Heart left ventricle (tissue), 16 donors: ENCODE data around the gene MRPL43. TPM values are rescaled to one million over a fixed set of nuclear protein-coding genes. Genes with fewer than 3 reads are reported as not detected.
A peak's percentile ranks its signal among the peaks of the same experiment; 100 is the strongest.

Experiments
- ATAC-seq, 4 donors: fragments of 200-7000 bp; cut with Tn5 transposase; one replicate each; pipeline ENCODE4 v1.9.1; 2020 to 2022; ENCODE audit warnings: moderate library complexity in 4 of 4, mild to moderate bottlenecking in 3 of 4, moderate number of reproducible peaks in 1 of 4
- DNase-seq, 5 donors: peaks; one replicate each; pipeline ENCODE4 v3.0.0-alpha.2; 2020
- H3K27ac ChIP-seq, 12 donors: fragments of 200-600 bp; sonication (generic) in 4 of 12; one replicate each; pipeline versions ENCODE4 v1.5.0 to v1.8.0; 2016 to 2022; ENCODE audit warnings: mild to moderate bottlenecking in 2 of 12
- H3K27me3 ChIP-seq, 9 donors: fragments of 200-600 bp; sonication (generic) in 2 of 9; one replicate each; pipeline versions ENCODE4 v1.5.1 to v1.8.0; 2016 to 2022; ENCODE audit warnings: mild to moderate bottlenecking in 3 of 9
- H3K36me3 ChIP-seq, 9 donors: fragments of 200-600 bp; sonication (generic) in 2 of 9; one replicate each; pipeline versions ENCODE4 v1.5.0 to v1.8.0; 2018 to 2022; ENCODE audit warnings: mild to moderate bottlenecking in 2 of 9
- H3K4me1 ChIP-seq, 12 donors: fragments of 200-600 bp; sonication (generic) in 4 of 12; one replicate each; pipeline versions ENCODE4 v1.5.0 to v1.8.0; 2016 to 2022; ENCODE audit warnings: mild to moderate bottlenecking in 3 of 12
- H3K4me3 ChIP-seq, 12 donors: fragments of 200-600 bp; sonication (generic) in 4 of 12; one replicate each; pipeline versions ENCODE4 v1.5.0 to v1.8.0; 2017 to 2022; ENCODE audit warnings: mild to moderate bottlenecking in 9 of 12, moderate library complexity in 4 of 12
- H3K9me3 ChIP-seq, 12 donors: fragments of 200-600 bp; sonication (generic) in 4 of 12; one replicate each; pipeline versions ENCODE4 v1.5.0 to v1.8.0; 2016 to 2022; ENCODE audit warnings: mild to moderate bottlenecking in 1 of 12
- CTCF ChIP-seq, 12 donors: fragments of 200-600 bp; sonication (generic) in 4 of 12; IDR thresholded peaks; one replicate each; pipeline versions ENCODE4 v1.5.0 to v1.8.0; 2018 to 2022; ENCODE audit warnings: antibody characterized with exemption in 12 of 12, mild to moderate bottlenecking in 5 of 12
- POLR2A ChIP-seq, 2 donors: fragments of 450-650 bp; IDR thresholded peaks; one replicate each; pipeline ENCODE4 v1.6.1; 2017; ENCODE audit warnings: antibody characterized with exemption in 2 of 2, mild to moderate bottlenecking in 2 of 2, moderate library complexity in 2 of 2
- WGBS, 4 donors: extraction: QIAGEN DNeasy Blood & Tissue Kit in 2 of 4; methylation state at CpG; one replicate each; pipeline versions ENCODE4 v1.1.5 to v1.1.7; 2013 to 2018; 5-methylcytosine and 5-hydroxymethylcytosine counted together
- intact Hi-C, 10 donors: fragments of 100-400 bp; cut with DNase I; formaldehyde crosslinking; loops; one replicate each; pipeline versions ENCODE4 v1.11.1 to v1.14.2; 2022
- long read RNA-seq, 3 donors: library from polyadenylated mRNA; unstranded; transcript quantifications; one replicate each; pipeline ENCODE4 v2.0.0, GENCODE V29; 2020 to 2021
- polyA plus RNA-seq, 2 donors: library from polyadenylated mRNA; stranded (reverse); fragments of 200-250 nt; gene quantifications; one replicate each; pipeline ENCODE4 v1.2.3, GENCODE V29; 2013
- total RNA-seq, 9 donors: library from RNA; depleted of rRNA in 2 of 9; stranded (reverse); fragments of >200 nt in 2 of 9; fragmentation: NEBNext Ultra II Directional in 3 of 9; extraction: Animal tissue kit (Norgen Biotek cat#: 25700) in 3 of 9; gene quantifications; one replicate each; pipeline versions ENCODE4 v1.1.0 to v1.2.4, GENCODE V29; 2016 to 2023
- donor health status: ischemic (EF 13 %, LVEDD 7.1; RV severe dilation, severe dysfunction).
- donor health status: healthy with polysubstance abuse.
- donor health status: DM: no; HTN: yes; CAD: no.
- donor health status: DM: no; HTN: no; CAD: no.
- donor health status: ischemic (EF 25% LVEDD 6.9; RV normal size, moderate dysfunction).
- donor health status: ischemic (EF 25% LVEDD 5.7; RV mildly dilated, moderate dysfunction).
- donor health status: healthy.
- donor health status: DM: yes; HTN: yes; CAD: no.
- donor health status: ischemic (EF 35%, LVEDD 5.7; RV mildly dilated, moderate dysfunction).
- donor health status: nonischemic (EF 11% LVEDD 7.7; RV severe dilation, severe dysfunction).
- donor health status: DM: yes; HTN: yes; CAD: no.
- donor health status: PGD.
- donor health status: ischemic (EF 29% LVEDD 5.4; RV normal size, mild dysfunction).
- donor health status: nonischemic (EF 23%, LVEDD 6.1; RV moderate dilation, normal function).

Gene MRPL43
- total RNA-seq: 100 to 1,000 TPM in 1 of 9 donors, 10 to 100 TPM in 8; 44.8 to 108 (median 55.9) TPM
- polyA plus RNA-seq: 100 to 1,000 TPM in 1 of 2 donors, 10 to 100 TPM in 1; 82.2 to 113 TPM
- long read RNA-seq, donor 1, transcript MRPL43-203 (3 exons, 1,010 nt): major isoform, 24 of 38 reads
- long read RNA-seq, donor 1, partial matches to known transcripts: 0 of 38 reads
- long read RNA-seq, donor 1, other reads (novel, unspliced or antisense): 12 of 38 reads
- long read RNA-seq, donor 2, transcript MRPL43-203 (3 exons, 1,010 nt): major isoform, 42 of 59 reads
- long read RNA-seq, donor 2, partial matches to known transcripts: 1 of 59 reads
- long read RNA-seq, donor 2, other reads (novel, unspliced or antisense): 8 of 59 reads
- long read RNA-seq, donor 3, transcript MRPL43-201 (5 exons, 747 nt): minor isoform, 5 of 36 reads
- long read RNA-seq, donor 3, transcript MRPL43-203 (3 exons, 1,010 nt): major isoform, 19 of 36 reads
- long read RNA-seq, donor 3, partial matches to known transcripts: 0 of 36 reads
- long read RNA-seq, donor 3, other reads (novel, unspliced or antisense): 3 of 36 reads

GRCh38 chr10:100986952-100987684 is at the start of gene MRPL43, which contains the start of gene TWNK:
MRPL43 (minus strand) TSS chr10:100987497; CDS start chr10:100987443, 54 bp downstream.
TWNK (plus strand) TSS chr10:100987543; CDS start chr10:100988211, 668 bp downstream.
- Histone ChIP-seq H3K27me3 (no peaks in the 10 kb centered on the region), H3K27ac (peak within 1 kb of the TSS; percentile 44 to 89 (median 82)), H3K9me3 (no peaks in the 10 kb centered on the region), H3K4me3 (peak within 1 kb of the TSS; percentile 69 to 97 (median 87)), H3K4me1 (peaks cover 0 to 31% (median 23%) of the 10 kb centered on the region in 12 donors), H3K36me3 (peaks cover 0 to 60% (median 42%) of the 10 kb centered on the region in 9 donors)
- intact Hi-C loops: loop anchor here in 2 of 10 donors (5.0 kb wide), 2 partner anchors 40 to 45 kb away; partner anchors contain the start of genes PDZD7 (in 1 of the 2) and SFXN3 (in 1 of the 2)
- ATAC-seq: peak; percentile 83 to 93 (median 91)
- peak in 1 of 2 donors; percentile 23 for TF ChIP-seq POLR2A (IDR thresholded peaks at IDR 0.05)
- no peak for TF ChIP-seq CTCF (IDR thresholded peaks at IDR 0.05)
- DNase-seq: peak; percentile 80 to 90 (median 88)
- WGBS, 4 donors: 1 to 2% (median 1%) methylated on average over 45 to 75 of the region's 75 CpGs

- Histone ChIP-seq H3K36me3 (peaks cover 0 to 57% (median 56%) of the 10 kb centered on the region in 9 donors), H3K4me1 (peaks cover 0 to 24% (median 19%) of the 10 kb centered on the region in 12 donors), H3K27me3 (no peaks in the 10 kb centered on the region), H3K9me3 (no peaks in the 10 kb centered on the region), H3K4me3 (no peak overlapping the region), H3K27ac (no peak overlapping the region)
- TF ChIP-seq POLR2A (IDR thresholded peaks at IDR 0.05) (no peak), CTCF (IDR thresholded peaks at IDR 0.05) (no peak)
- WGBS, 4 donors: 78 to 86% (median 84%) methylated on average over 6 to 7 of the region's 7 CpGs
- intact Hi-C loops: no loop called here
- DNase-seq (peak in 2 of 5 donors; percentile 20 to 48), ATAC-seq (no peak)
Observed at GRCh38 chr10:101036726-101037125, 49.4 kb upstream of the MRPL43 start.

- Histone ChIP-seq H3K9me3 (no peaks in the 10 kb centered on the region), H3K4me1 (peaks cover 0 to 22% (median 14%) of the 10 kb centered on the region in 12 donors), H3K36me3 (peaks cover 0 to 57% (median 56%) of the 10 kb centered on the region in 9 donors), H3K27me3 (no peaks in the 10 kb centered on the region), H3K4me3 (no peak overlapping the region), H3K27ac (no peak overlapping the region)
- DNase-seq (peak in 3 of 5 donors; percentile 7 to 28 (median 18)), ATAC-seq (no peak)
- no peak for TF ChIP-seq CTCF (IDR thresholded peaks at IDR 0.05)
- no peak for TF ChIP-seq POLR2A (IDR thresholded peaks at IDR 0.05)
- intact Hi-C loops: no loop called here
- WGBS, 4 donors: 85 to 94% (median 89%) methylated on average over 10 of the region's 10 CpGs
Observed at GRCh38 chr10:101035916-101036702, 48.8 kb upstream of the MRPL43 start.
